HT-29 (cell line): ENCODE data around the gene ANKS1A. TPM values are rescaled to one million over a fixed set of nuclear protein-coding genes. Genes with fewer than 3 reads are reported as not detected.

ENCODE experiments used
- DNase-seq: peaks from one replicate; pipeline ENCODE4 v3.0.0-alpha.2; 2015; ENCODE audit warnings: low spot score
- total RNA-seq: library from RNA; depleted of rRNA; stranded (reverse); fragments of >200 nt; shearing (Covaris generic); gene quantifications from 2 replicates; pipeline ENCODE4 v1.2.3, GENCODE V29; 2014

ANKS1A gene
- total RNA-seq, 1 experiment from 2014 or later = 23.4 TPM

GRCh38 chr6:35037664-35038038, 148.6 kb downstream of the ANKS1A start:
- no peak for DNase-seq

- no peak for DNase-seq
These were observed 149.0 kb downstream of the ANKS1A start for GRCh38 chr6:35038076-35038475.

GRCh38 chr6:35040398-35040797, 151.3 kb downstream of the ANKS1A start:
- no peak for DNase-seq

GRCh38 chr6:35041086-35041861, 152.2 kb downstream of the ANKS1A start:
- no peak for DNase-seq

GRCh38 chr6:35042031-35042815, 153.2 kb downstream of the ANKS1A start:
- DNase-seq = no peak

GRCh38 chr6:35043381-35044130, 154.5 kb downstream of the ANKS1A start:
- no peak for DNase-seq

- DNase-seq = no peak
These were observed 155.2 kb downstream of the ANKS1A start for GRCh38 chr6:35044145-35044745.

GRCh38 chr6:35044761-35045421, 155.8 kb downstream of the ANKS1A start:
- no peak for DNase-seq

- no peak for DNase-seq
These were observed 157.0 kb downstream of the ANKS1A start for GRCh38 chr6:35046103-35046502.

GRCh38 chr6:35046862-35047261, 157.8 kb downstream of the ANKS1A start:
- DNase-seq = no peak

- DNase-seq = no peak
These were observed 158.4 kb downstream of the ANKS1A start for GRCh38 chr6:35047265-35048011.

- DNase-seq = no peak
These were observed 159.1 kb downstream of the ANKS1A start for GRCh38 chr6:35048031-35048613.

- DNase-seq = no peak
These were observed 159.6 kb downstream of the ANKS1A start for GRCh38 chr6:35048631-35049083.

GRCh38 chr6:35049156-35049735, 160.2 kb downstream of the ANKS1A start:
- DNase-seq = no peak

- DNase-seq = no peak
These were observed 161.1 kb downstream of the ANKS1A start for GRCh38 chr6:35049900-35050756.

GRCh38 chr6:35050757-35051330, 161.8 kb downstream of the ANKS1A start:
- no peak for DNase-seq

GRCh38 chr6:35051396-35051795, 162.3 kb downstream of the ANKS1A start:
- DNase-seq = no peak

GRCh38 chr6:35051997-35052583, 163.0 kb downstream of the ANKS1A start:
- no peak for DNase-seq
